Keratinocyte (primary cell): ENCODE data around the gene NHP2. TPM values are rescaled to one million over a fixed set of nuclear protein-coding genes. Genes with fewer than 3 reads are reported as not detected.

ENCODE experiments used
- DNase-seq: peaks from one replicate; pipeline ENCODE4 v3.0.0-alpha.2; 2011; ENCODE audit warnings: low read depth, missing footprints, low spot score
- FAIRE-seq: peaks from 2 replicates; lab custom pipeline; 2011; peaks lifted over from hg19 to GRCh38; lab: Jason Lieb, UNC
- H2AFZ ChIP-seq: 2 replicates; pipeline ENCODE4 v1.6.0; 2012; ENCODE audit warnings: low read length, control low read depth, inconsistent platforms; ENCODE audit not compliant: control insufficient read depth
- H3K27ac ChIP-seq: 2 replicates; pipeline ENCODE4 v1.5.1; 2011; ENCODE audit warnings: low read length; ENCODE audit not compliant: control insufficient read depth, insufficient read depth
- H3K27me3 ChIP-seq: 3 replicates; pipeline ENCODE4 v1.6.0; 2011; ENCODE audit warnings: low read length; ENCODE audit not compliant: control insufficient read depth, insufficient read depth; ENCODE audit errors: extremely low read depth
- H3K36me3 ChIP-seq, 2 experiments: 2 replicates in 1 of 2; 3 replicates in 1 of 2; pipeline ENCODE4 v1.5.1; 2011; ENCODE audit warnings: low read length in 2 of 2, mild to moderate bottlenecking in 1 of 2; ENCODE audit not compliant: control insufficient read depth in 2 of 2, insufficient read depth in 2 of 2; ENCODE audit errors: extremely low read depth in 1 of 2
- H3K4me1 ChIP-seq: 3 replicates; pipeline ENCODE4 v1.5.1; 2011; ENCODE audit warnings: low read length; ENCODE audit not compliant: control insufficient read depth, insufficient read depth; ENCODE audit errors: extremely low read depth
- H3K4me2 ChIP-seq: 3 replicates; pipeline ENCODE4 v1.6.0; 2011; ENCODE audit warnings: low read depth, low read length; ENCODE audit not compliant: control insufficient read depth, insufficient read depth; ENCODE audit errors: extremely low read depth
- H3K4me3 ChIP-seq, 3 experiments: fragments of 200-600 bp in 1 of 3; sonication (generic) in 1 of 3; 2 replicates in 2 of 3; 3 replicates in 1 of 3; pipeline ENCODE4 v1.5.1; 2011 to 2016; ENCODE audit warnings: low read length in 3 of 3, mild to moderate bottlenecking in 3 of 3, control low read depth in 2 of 3, inconsistent platforms in 1 of 3, low read depth in 1 of 3, mixed read lengths in 1 of 3, mixed run types in 1 of 3, moderate library complexity in 1 of 3; ENCODE audit not compliant: control insufficient read depth in 2 of 3, insufficient read depth in 2 of 3; ENCODE audit errors: extremely low read depth in 1 of 3
- H3K79me2 ChIP-seq: 2 replicates; pipeline ENCODE4 v1.6.0; 2012; ENCODE audit warnings: low read length; ENCODE audit not compliant: control insufficient read depth, insufficient read depth
- H3K9ac ChIP-seq: 3 replicates; pipeline ENCODE4 v1.6.0; 2011; ENCODE audit warnings: low read length; ENCODE audit not compliant: control insufficient read depth, insufficient read depth; ENCODE audit errors: extremely low read depth
- H3K9me1 ChIP-seq: 3 replicates; pipeline ENCODE4 v1.6.0; 2011; ENCODE audit warnings: low read length; ENCODE audit not compliant: control insufficient read depth, insufficient read depth; ENCODE audit errors: extremely low read depth
- H3K9me3 ChIP-seq: 2 replicates; pipeline ENCODE4 v1.5.1; 2012; ENCODE audit warnings: low read depth, low read length; ENCODE audit not compliant: control insufficient read depth
- H4K20me1 ChIP-seq: 3 replicates; pipeline ENCODE4 v1.6.0; 2011; ENCODE audit warnings: low read length; ENCODE audit not compliant: control insufficient read depth, insufficient read depth; ENCODE audit errors: extremely low read depth
- EZH2 ChIP-seq: IDR thresholded peaks from one replicate; pipeline ENCODE4 v1.6.1; 2012; ENCODE audit warnings: inconsistent platforms, mild to moderate bottlenecking, low read length, moderate library complexity
- dilution Hi-C: fragments of 300-500 bp; cut with MboI; formaldehyde crosslinking; loops from one replicate; pipeline ENCODE4 v1.7.0; 2020; ENCODE audit warnings: low sequenced_read_pairs; ENCODE audit not compliant: extremely low pct_ligation_motif_present
- polyA plus RNA-seq, 5 experiments: library from polyadenylated mRNA; depleted of rRNA in 3 of 5; stranded (reverse) in 3 of 5; stranded (forward) in 1 of 5; unstranded in 1 of 5; fragments of >200 nt; gene quantifications; 1 replicate in 1 of 5; 2 replicates in 3 of 5; 3 replicates in 1 of 5; pipeline versions ENCODE4 v1.2.1 to v1.2.3, GENCODE V29; 2011 to 2012; ENCODE audit warnings: missing spikeins in 2 of 5, low read depth in 1 of 5, low replicate concordance in 1 of 5
- TF ChIP-seq, protein P1 (sequence below), 3 experiments: IDR thresholded peaks in 1 of 3; conservative IDR thresholded peaks in 1 of 3; optimal IDR thresholded peaks in 1 of 3; 2 replicates in 2 of 3; 3 replicates in 1 of 3; pipeline versions ENCODE3 to v1.5.1; 2011; ENCODE audit warnings: low read length in 3 of 3, mild to moderate bottlenecking in 3 of 3, moderate library complexity in 2 of 3, control low read depth in 1 of 3, inconsistent platforms in 1 of 3; ENCODE audit not compliant: insufficient read depth in 2 of 3; ENCODE audit errors: extremely low read depth in 1 of 3

NHP2 gene
- polyA plus RNA-seq, 1 donor (not counting 4 experiments of a cell fraction or from before 2014, with no cell fraction given): 186 TPM

DNA sequence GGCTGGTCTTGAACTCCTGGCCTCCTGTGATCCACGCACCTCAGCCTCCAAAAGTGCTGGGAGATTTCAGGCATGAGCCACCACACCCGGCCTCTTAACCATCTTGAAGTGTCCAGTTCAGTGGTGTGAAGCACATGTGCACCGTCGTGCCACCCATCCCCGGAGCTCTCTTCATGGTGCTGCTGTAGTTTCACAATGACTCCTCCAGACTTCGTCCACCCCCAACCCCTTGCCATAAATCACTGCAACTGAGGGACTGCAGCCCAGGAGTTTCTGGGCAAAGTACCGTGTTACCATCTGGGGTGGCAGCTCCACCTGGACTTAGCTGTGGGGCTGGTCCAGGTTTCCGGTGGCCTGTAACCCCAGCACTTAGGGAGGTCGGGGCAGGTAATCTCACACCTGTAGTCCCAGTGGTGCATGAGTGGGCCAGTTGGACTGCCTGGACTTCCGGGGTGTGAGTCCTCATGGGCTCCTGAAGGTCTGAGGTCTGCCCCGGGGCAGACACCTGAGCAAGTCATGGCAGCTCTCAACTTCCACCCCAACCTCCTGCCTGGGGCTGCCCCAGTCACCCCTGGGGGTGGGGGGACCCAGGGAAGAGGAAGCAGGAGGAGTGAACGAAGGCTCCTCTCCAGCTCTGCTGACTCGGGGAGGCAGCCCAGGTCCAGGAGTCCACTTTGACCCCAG, 47.0 kb downstream of the NHP2 start:
- H3K4me1 ChIP-seq: peaks cover 18% of the 10 kb centered on the region
- TF ChIP-seq, protein P1, sequence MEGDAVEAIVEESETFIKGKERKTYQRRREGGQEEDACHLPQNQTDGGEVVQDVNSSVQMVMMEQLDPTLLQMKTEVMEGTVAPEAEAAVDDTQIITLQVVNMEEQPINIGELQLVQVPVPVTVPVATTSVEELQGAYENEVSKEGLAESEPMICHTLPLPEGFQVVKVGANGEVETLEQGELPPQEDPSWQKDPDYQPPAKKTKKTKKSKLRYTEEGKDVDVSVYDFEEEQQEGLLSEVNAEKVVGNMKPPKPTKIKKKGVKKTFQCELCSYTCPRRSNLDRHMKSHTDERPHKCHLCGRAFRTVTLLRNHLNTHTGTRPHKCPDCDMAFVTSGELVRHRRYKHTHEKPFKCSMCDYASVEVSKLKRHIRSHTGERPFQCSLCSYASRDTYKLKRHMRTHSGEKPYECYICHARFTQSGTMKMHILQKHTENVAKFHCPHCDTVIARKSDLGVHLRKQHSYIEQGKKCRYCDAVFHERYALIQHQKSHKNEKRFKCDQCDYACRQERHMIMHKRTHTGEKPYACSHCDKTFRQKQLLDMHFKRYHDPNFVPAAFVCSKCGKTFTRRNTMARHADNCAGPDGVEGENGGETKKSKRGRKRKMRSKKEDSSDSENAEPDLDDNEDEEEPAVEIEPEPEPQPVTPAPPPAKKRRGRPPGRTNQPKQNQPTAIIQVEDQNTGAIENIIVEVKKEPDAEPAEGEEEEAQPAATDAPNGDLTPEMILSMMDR (optimal IDR thresholded peaks at IDR 0.05 in 1 of 3, IDR thresholded peaks at IDR 0.05 in 1 of 3, conservative IDR thresholded peaks at IDR 0.05 in 1 of 3; ENCODE audit: extremely low read depth in 1 of 3, insufficient read depth in 2 of 3, low read length in 3 of 3): no peak
- TF ChIP-seq EZH2: no peak
- H3K79me2 ChIP-seq: no peaks in the 10 kb centered on the region
- H3K27ac ChIP-seq: no peak overlapping the region
- no peak overlapping the region for H3K4me2 ChIP-seq
- dilution Hi-C loops: no loop called here
- DNase-seq (peak; percentile 66), FAIRE-seq (no peak)
- no peaks in the 10 kb centered on the region for H3K36me3 ChIP-seq
- no peak overlapping the region for H2AFZ ChIP-seq
- H3K9ac ChIP-seq: no peak overlapping the region
- no peaks in the 10 kb centered on the region for H3K27me3 ChIP-seq
- no peaks in the 10 kb centered on the region for H4K20me1 ChIP-seq
- H3K4me3 ChIP-seq: no peak overlapping the region
- no peaks in the 10 kb centered on the region for H3K9me1 ChIP-seq
- H3K9me3 ChIP-seq: no peaks in the 10 kb centered on the region

DNA sequence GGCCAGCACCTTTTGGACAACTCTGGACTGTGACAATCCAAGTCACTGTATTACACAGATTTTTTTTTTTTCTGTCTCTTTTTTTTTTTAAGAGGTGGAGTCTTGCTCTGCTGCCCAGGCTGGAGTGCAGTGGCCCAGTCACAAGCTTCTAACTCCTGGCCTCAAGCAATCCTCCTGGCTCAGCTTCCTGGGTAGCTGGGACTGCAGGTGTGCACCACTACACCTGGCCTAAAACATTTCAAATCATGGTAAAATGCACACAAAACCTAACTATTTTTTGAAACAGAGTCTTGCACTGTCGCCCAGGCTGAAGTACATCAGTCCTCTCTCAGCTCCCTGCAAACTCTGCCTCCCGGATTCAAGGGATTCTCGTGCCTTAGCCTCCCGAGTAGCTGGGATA, 47.6 kb downstream of the NHP2 start:
- TF ChIP-seq, protein P1 (optimal IDR thresholded peaks at IDR 0.05 in 1 of 3, IDR thresholded peaks at IDR 0.05 in 1 of 3, conservative IDR thresholded peaks at IDR 0.05 in 1 of 3; ENCODE audit: extremely low read depth in 1 of 3, insufficient read depth in 2 of 3, low read length in 3 of 3): no peak
- no peak for TF ChIP-seq EZH2
- H3K36me3 ChIP-seq: no peaks in the 10 kb centered on the region
- FAIRE-seq: no peak
- no peak overlapping the region for H3K4me3 ChIP-seq
- H2AFZ ChIP-seq: no peak overlapping the region
- no peak overlapping the region for H3K27ac ChIP-seq
- H3K9me1 ChIP-seq: no peaks in the 10 kb centered on the region
- no peaks in the 10 kb centered on the region for H3K9me3 ChIP-seq
- dilution Hi-C loops: no loop called here
- no peak overlapping the region for H3K4me2 ChIP-seq
- no peaks in the 10 kb centered on the region for H4K20me1 ChIP-seq
- no peak overlapping the region for H3K9ac ChIP-seq
- DNase-seq: no peak
- H3K4me1 ChIP-seq: peaks cover 18% of the 10 kb centered on the region
- no peaks in the 10 kb centered on the region for H3K79me2 ChIP-seq
- no peaks in the 10 kb centered on the region for H3K27me3 ChIP-seq
